Breast epithelium (tissue), 3 donors: Measurements from ENCODE around the gene NDUFS8.

Experiments
- POLR2AphosphoS5 ChIP-seq, 3 donors: sonication (generic); formaldehyde crosslinking; IDR thresholded peaks; one replicate each; pipeline ENCODE4 v1.6.1; 2017; ENCODE audit warnings: antibody characterized with exemption in 3 of 3
- TF ChIP-seq, protein P1 (sequence below), 3 donors: fragments of 450-650 bp; IDR thresholded peaks; one replicate each; pipeline ENCODE4 v1.5.1; 2016 to 2017; ENCODE audit warnings: antibody characterized with exemption in 3 of 3, mild to moderate bottlenecking in 3 of 3, moderate library complexity in 3 of 3

DNA sequence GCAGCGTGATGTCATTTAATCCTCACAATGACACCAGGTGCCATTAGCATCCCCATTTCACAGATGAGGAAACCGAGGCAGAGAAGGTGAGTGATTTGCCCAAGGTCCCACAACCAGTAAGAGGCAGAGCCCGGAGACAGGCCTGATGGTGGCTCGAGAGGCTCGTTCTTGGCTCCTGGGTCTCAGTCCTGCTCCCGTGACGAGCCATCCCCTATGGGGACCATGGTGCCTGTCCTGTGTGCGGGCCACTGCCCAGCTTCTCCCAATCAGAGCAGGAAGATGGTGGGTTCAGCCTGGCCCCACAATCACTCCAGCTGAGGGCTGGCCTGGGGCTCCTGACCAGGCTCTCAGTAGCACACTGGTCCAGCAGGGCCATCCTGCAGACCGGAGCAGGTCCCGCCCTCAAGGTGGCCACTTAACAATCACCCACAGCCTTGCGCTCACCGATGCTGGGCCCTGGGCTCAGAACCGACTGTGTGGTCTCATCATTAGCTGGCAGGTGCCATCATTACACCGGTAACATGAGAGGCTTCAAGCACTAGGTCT is 16.8 kb upstream of the NDUFS8 start:
- TF ChIP-seq, protein P1, sequence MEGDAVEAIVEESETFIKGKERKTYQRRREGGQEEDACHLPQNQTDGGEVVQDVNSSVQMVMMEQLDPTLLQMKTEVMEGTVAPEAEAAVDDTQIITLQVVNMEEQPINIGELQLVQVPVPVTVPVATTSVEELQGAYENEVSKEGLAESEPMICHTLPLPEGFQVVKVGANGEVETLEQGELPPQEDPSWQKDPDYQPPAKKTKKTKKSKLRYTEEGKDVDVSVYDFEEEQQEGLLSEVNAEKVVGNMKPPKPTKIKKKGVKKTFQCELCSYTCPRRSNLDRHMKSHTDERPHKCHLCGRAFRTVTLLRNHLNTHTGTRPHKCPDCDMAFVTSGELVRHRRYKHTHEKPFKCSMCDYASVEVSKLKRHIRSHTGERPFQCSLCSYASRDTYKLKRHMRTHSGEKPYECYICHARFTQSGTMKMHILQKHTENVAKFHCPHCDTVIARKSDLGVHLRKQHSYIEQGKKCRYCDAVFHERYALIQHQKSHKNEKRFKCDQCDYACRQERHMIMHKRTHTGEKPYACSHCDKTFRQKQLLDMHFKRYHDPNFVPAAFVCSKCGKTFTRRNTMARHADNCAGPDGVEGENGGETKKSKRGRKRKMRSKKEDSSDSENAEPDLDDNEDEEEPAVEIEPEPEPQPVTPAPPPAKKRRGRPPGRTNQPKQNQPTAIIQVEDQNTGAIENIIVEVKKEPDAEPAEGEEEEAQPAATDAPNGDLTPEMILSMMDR (IDR thresholded peaks at IDR 0.05), result no peak
- TF ChIP-seq POLR2AphosphoS5 (IDR thresholded peaks at IDR 0.05), result no peak
